ENCODE measurements around the gene BCR. TPM values are rescaled to one million over a fixed set of nuclear protein-coding genes. Genes with fewer than 3 reads are reported as not detected.

BCR gene
- total and polyA plus RNA-seq, 9 donors: 7.1 to 44.6 (median 35.6) TPM

DNA sequence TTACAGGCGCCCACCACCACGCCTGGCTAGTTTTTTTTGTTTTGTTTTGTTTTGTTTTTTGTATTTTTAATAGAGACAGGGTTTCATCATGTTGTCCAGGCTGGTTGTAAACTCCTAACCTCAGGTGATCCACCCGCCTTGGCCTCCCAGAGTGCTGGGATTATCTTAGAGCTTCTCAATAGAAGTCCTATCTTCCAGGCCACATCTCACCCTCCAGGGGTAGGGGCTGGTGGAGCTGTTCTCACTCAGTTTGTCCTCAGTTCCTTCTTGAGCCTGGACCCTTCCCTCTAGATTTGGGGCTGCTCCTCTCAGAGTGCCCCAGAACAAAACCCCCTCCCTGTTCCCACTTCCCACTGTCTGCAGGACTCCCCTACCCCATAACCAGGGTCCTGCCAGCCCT lies 31.3 kb downstream of the BCR start:
- H3K36me3 ChIP-seq: no peaks in the 10 kb centered on the region
- no peak for DNase-seq
- TF ChIP-seq EP300 (IDR thresholded peaks at IDR 0.05) (no peak), POLR2A (IDR thresholded peaks at IDR 0.05) (no peak)
- TF ChIP-seq, protein P1, sequence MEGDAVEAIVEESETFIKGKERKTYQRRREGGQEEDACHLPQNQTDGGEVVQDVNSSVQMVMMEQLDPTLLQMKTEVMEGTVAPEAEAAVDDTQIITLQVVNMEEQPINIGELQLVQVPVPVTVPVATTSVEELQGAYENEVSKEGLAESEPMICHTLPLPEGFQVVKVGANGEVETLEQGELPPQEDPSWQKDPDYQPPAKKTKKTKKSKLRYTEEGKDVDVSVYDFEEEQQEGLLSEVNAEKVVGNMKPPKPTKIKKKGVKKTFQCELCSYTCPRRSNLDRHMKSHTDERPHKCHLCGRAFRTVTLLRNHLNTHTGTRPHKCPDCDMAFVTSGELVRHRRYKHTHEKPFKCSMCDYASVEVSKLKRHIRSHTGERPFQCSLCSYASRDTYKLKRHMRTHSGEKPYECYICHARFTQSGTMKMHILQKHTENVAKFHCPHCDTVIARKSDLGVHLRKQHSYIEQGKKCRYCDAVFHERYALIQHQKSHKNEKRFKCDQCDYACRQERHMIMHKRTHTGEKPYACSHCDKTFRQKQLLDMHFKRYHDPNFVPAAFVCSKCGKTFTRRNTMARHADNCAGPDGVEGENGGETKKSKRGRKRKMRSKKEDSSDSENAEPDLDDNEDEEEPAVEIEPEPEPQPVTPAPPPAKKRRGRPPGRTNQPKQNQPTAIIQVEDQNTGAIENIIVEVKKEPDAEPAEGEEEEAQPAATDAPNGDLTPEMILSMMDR (IDR thresholded peaks at IDR 0.05): no peak
- peaks cover 3% of the 10 kb centered on the region for H3K4me1 ChIP-seq (ENCODE audit: insufficient read depth)
- H3K27me3 ChIP-seq: no peaks in the 10 kb centered on the region
- H3K27ac ChIP-seq: no peak overlapping the region
- WGBS, 3 donors: 92 to 97% (median 96%) methylated on average over 3 of the region's 3 CpGs
- intact Hi-C loops (cut with DNase I): no loop called here
- no peak overlapping the region for H3K4me3 ChIP-seq
- H3K9me3 ChIP-seq: no peaks in the 10 kb centered on the region

DNA sequence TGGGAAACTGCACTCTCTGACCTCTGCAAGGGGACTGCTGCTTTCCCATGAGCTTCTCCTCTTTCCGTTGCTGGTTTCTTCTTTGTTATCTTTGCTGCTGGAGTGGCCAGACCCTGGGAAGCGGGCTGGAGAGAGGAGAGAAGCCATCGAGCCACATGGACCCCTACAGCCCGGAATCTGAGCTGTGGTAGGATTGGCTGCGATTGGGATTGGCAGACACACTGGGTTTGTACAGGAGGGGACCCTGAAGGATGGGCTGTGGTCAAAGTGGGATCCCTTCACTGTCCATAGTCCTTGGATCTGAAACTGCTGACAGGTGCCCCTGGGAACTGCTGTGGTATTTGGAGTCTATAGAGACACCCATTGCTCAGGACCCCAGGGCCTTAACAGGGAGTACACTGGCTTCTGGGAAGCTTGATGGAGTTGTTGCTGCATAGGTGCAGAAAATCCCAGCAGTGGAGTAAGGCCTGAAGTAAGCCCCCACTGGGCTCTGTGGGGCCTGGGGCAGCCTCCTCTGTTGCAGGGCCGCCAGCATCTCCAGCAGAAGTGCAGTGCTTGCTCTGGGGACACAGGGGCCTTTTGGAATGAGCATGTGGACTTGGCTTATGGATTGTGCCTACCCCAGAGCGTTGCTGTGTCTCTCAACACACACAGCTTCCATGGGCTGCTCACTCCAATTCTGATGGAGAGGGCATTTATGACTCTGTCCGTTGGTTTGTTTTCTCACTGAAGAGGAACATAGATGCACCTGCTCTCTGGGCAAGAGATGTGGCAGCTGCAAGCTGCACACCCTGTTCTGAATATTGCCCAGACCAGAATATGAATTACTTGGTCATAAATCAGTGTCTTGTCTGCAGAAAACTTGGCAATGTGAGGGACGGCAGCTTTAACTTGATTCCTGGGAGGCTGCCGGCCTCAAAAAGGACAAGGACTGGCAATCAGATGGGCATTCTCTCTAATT lies 32.0 kb downstream of the BCR start:
- Histone ChIP-seq H3K27me3 (no peaks in the 10 kb centered on the region), H3K4me1 (ENCODE audit: insufficient read depth) (peaks cover 3% of the 10 kb centered on the region), H3K27ac (no peak overlapping the region), H3K9me3 (no peaks in the 10 kb centered on the region), H3K36me3 (no peaks in the 10 kb centered on the region), H3K4me3 (no peak overlapping the region)
- intact Hi-C loops (cut with DNase I): no loop called here
- TF ChIP-seq EP300 (IDR thresholded peaks at IDR 0.05) (no peak), POLR2A (IDR thresholded peaks at IDR 0.05) (no peak)
- TF ChIP-seq, protein P1 (IDR thresholded peaks at IDR 0.05): no peak
- no peak for DNase-seq
- WGBS, 3 donors: 83 to 92% (median 89%) methylated on average over 10 of the region's 10 CpGs

DNA sequence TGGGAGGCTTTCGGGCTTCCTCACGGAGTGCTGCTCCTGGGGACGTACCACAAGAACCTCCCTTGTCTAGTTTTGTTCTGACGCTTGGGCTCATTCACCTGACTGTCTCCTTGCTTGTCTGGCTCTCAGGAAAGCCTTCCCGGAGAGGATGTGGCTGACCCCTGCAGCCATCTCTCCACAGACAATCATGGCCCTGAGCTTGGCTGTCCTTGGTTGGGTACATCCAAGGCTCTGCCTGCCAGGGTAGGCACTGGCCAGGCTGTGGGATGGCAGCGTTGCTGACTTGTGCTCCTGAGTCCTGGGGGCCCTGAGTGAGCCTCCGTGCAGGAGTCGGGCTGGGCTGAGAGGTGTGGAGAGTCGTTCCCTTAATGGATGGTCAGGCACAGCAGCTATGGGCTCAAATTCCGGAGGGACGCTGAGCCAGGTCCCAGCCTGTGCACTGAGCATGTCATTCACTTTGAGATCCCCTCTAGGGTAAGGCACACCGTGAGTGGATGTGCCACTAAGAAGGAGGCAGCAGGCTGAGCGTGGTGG lies 32.8 kb downstream of the BCR start:
- TF ChIP-seq POLR2A (IDR thresholded peaks at IDR 0.05): no peak
- TF ChIP-seq, protein P1 (IDR thresholded peaks at IDR 0.05): no peak
- TF ChIP-seq EP300 (IDR thresholded peaks at IDR 0.05): no peak
- H3K9me3 ChIP-seq: no peaks in the 10 kb centered on the region
- WGBS, 3 donors: 90 to 92% (median 92%) methylated on average over 13 of the region's 13 CpGs
- H3K36me3 ChIP-seq: no peaks in the 10 kb centered on the region
- peaks cover 8% of the 10 kb centered on the region for H3K4me1 ChIP-seq (ENCODE audit: insufficient read depth)
- DNase-seq: peak in 1 of 5 donors; percentile 20
- no peak overlapping the region for H3K4me3 ChIP-seq
- intact Hi-C loops (cut with DNase I): no loop called here
- no peaks in the 10 kb centered on the region for H3K27me3 ChIP-seq
- no peak overlapping the region for H3K27ac ChIP-seq

DNA sequence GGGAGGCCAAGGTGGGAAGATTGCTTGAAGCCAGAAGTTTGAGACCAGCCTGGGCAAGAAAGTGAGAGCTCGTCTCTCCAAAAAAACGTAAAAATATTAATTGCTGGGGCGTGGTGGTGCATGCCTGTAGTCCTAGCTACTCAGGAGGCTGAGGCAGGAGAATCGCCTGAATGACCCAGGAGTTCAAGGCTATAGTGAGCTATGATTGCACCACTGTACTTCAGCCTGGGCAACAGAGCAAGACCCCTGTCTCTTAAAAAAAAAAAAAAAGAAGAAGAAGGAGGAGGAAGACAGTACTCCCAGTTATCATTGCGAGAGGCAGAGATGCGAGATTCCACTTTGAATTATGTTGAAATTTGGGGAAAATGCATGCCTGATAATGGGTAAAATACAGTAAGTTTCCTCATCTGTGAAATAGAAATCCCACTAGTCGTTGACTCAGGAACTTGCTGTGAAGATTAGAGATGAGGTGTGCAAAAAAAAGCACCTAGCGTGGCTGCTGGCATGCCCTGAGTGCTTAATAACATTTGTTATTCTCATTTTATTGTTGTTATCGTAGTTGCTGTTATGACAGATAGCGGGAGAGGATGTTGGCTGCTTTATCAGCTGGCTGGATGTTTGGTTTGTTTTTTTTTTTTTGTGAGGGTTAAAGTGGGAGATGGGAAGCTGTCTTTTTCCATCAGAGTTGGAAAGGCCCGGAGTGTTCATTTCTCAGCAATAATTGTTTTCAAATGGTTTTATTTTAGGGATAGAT lies 33.4 kb downstream of the BCR start:
- no peak for DNase-seq
- no peaks in the 10 kb centered on the region for H3K36me3 ChIP-seq
- no peaks in the 10 kb centered on the region for H3K27me3 ChIP-seq
- no peak overlapping the region for H3K27ac ChIP-seq
- H3K4me1 ChIP-seq (ENCODE audit: insufficient read depth): peaks cover 14% of the 10 kb centered on the region
- WGBS, 3 donors: 54 to 67% (median 62%) methylated on average over 11 of the region's 11 CpGs
- no peak overlapping the region for H3K4me3 ChIP-seq
- no peaks in the 10 kb centered on the region for H3K9me3 ChIP-seq
- TF ChIP-seq, protein P1 (IDR thresholded peaks at IDR 0.05): no peak
- TF ChIP-seq POLR2A (IDR thresholded peaks at IDR 0.05): no peak
- no peak for TF ChIP-seq EP300 (IDR thresholded peaks at IDR 0.05)
- intact Hi-C loops (cut with DNase I): no loop called here
